ENCODE results near the gene DYNC1LI1. TPM values are rescaled to one million over a fixed set of nuclear protein-coding genes. Genes with fewer than 3 reads are reported as not detected.
"Not testable (repeated sequence)": the region's sequence is repeated elsewhere in the genome, so short reads cannot be mapped to it uniquely, and the experiment has no call there.

The DYNC1LI1 gene
- polyA plus RNA-seq, 1 experiment: 53.4 TPM

DNA sequence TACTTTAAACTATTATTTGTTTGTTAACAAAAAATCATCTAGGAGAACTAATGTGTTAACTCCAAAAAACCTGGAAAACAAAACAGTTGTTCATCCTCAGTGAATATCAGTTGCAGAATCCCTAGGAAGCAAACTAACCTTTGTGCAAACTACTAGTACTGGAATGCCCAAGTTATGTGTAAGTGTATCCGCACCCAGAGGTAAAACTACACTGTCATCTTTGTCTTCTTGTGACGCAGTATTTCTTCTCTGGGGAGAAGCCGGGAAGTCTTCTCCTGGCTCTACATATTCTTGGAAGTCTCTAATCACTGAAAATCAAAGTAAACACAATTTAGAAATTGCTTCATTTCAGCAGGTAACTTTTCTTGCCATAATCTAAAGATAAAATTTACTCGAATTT is 29.8 kb downstream of the DYNC1LI1 start:
- CTCF ChIA-PET: no interaction called here
- TF ChIP-seq CTCF (IDR thresholded peaks at IDR 0.05; ENCODE audit: low read depth, low read length): no peak

GRCh38 chr3:32532434-32532833 is 38.2 kb downstream of the DYNC1LI1 start:
- H3K27me3 ChIP-seq (ENCODE audit: control insufficient read depth, insufficient read depth, low read length): no peaks in the 10 kb centered on the region
- no peak overlapping the region for H3K4me3 ChIP-seq (ENCODE audit: low read depth, low read length)
- ChIA-PET POLR2A (no interaction called here), CTCF (interaction anchor here (0.5 to 1.7 kb wide), 7 partner anchors 11 to 862 kb away, joined by 3 to 8 read pairs (median 4); no protein-coding TSS in a partner anchor)
- H3K9me3 ChIP-seq (ENCODE audit: control insufficient read depth, insufficient read depth, low read length): no peaks in the 10 kb centered on the region
- no peak for TF ChIP-seq CTCF (IDR thresholded peaks at IDR 0.05; ENCODE audit: low read depth, low read length)
- DNase-seq (ENCODE audit: low read depth, low spot score): no peak
- no peak overlapping the region for H3K27ac ChIP-seq (ENCODE audit: low read depth, low read length)

More for the DNA sequence above, 29.8 kb downstream of the DYNC1LI1 start:
- Histone ChIP-seq H3K27me3 (ENCODE audit: control insufficient read depth, insufficient read depth, low read length) (no peaks in the 10 kb centered on the region), H3K27ac (ENCODE audit: low read depth, low read length) (no peak overlapping the region), H3K9me3 (ENCODE audit: control insufficient read depth, insufficient read depth, low read length) (no peaks in the 10 kb centered on the region), H3K4me3 (ENCODE audit: low read depth, low read length) (no peak overlapping the region)
- DNase-seq (ENCODE audit: low read depth, low spot score): no peak
- POLR2A ChIA-PET: no interaction called here

DNA sequence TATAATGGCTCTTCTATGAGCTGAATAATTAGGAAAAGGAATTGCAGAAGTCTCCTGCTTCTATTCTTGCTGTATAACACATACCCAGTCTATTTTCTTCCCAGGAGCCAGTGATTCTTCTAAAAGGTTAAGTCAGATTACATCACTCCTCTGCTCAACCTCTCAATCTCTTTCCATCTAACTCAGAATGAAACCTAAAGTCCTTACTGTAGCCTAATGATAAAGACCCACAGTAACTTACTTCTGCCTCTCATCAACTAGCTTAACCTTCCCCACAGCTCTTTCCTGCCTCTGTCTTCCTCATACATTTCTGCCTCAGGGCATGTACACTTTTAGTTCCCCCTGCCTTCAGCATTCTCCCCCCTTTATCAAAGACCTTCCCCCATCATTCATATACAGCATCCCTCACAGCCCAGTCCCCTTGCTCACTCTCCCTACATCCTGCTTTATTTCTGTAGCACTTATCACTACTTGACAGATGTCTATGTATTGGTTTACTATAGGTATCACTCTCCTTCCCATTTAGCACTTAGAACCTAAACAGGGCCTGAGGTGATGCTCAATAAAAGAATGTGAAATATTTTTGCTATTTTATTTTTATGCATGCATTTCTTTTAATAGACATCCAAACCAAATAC is 39.5 kb downstream of the DYNC1LI1 start:
- no peak for TF ChIP-seq CTCF (IDR thresholded peaks at IDR 0.05; ENCODE audit: low read depth, low read length)
- POLR2A ChIA-PET: interaction anchor here (0.7 kb wide), 1 partner anchor 9 kb away, joined by 3 read pairs; no protein-coding TSS in a partner anchor
- Histone ChIP-seq H3K27me3 (ENCODE audit: control insufficient read depth, insufficient read depth, low read length) (no peaks in the 10 kb centered on the region), H3K4me3 (ENCODE audit: low read depth, low read length) (no peak overlapping the region), H3K9me3 (ENCODE audit: control insufficient read depth, insufficient read depth, low read length) (no peaks in the 10 kb centered on the region), H3K27ac (ENCODE audit: low read depth, low read length) (no peak overlapping the region)
- CTCF ChIA-PET: interaction anchor here (1.0 to 2.1 kb wide), 3 partner anchors 21 to 134 kb away, joined by 3 to 8 read pairs (median 5); no protein-coding TSS in a partner anchor
- no peak for DNase-seq (ENCODE audit: low read depth, low spot score)

DNA sequence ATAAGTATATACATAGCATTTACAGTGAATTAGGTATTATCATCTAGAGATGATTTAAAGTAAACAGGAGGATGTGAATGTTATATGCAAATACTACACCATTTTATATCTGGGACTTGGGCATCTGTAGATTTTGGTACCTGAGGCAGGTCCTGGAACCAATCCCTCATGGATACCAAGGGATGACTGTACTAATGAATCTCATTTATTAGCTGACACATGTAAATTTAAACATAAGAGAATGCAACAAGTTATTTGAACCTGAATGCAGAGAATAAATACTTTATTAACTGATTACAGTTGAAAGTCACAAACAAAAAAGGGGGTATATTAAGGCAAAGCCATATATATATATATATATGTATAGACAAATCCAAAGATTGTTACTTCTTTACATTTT is 44.9 kb downstream of the DYNC1LI1 start:
- Histone ChIP-seq H3K4me3 (ENCODE audit: low read depth, low read length) (no peak overlapping the region), H3K27ac (ENCODE audit: low read depth, low read length) (no peak overlapping the region), H3K9me3 (ENCODE audit: control insufficient read depth, insufficient read depth, low read length) (no peaks in the 10 kb centered on the region), H3K27me3 (ENCODE audit: control insufficient read depth, insufficient read depth, low read length) (no peaks in the 10 kb centered on the region)
- CTCF ChIA-PET: interaction anchor here (0.7 to 1.6 kb wide), 2 partner anchors 16 to 19 kb away, joined by 3 to 8 read pairs; no protein-coding TSS in a partner anchor
- no peak for DNase-seq (ENCODE audit: low read depth, low spot score)
- POLR2A ChIA-PET: no interaction called here
- TF ChIP-seq CTCF (IDR thresholded peaks at IDR 0.05; ENCODE audit: low read depth, low read length): no peak

DNA sequence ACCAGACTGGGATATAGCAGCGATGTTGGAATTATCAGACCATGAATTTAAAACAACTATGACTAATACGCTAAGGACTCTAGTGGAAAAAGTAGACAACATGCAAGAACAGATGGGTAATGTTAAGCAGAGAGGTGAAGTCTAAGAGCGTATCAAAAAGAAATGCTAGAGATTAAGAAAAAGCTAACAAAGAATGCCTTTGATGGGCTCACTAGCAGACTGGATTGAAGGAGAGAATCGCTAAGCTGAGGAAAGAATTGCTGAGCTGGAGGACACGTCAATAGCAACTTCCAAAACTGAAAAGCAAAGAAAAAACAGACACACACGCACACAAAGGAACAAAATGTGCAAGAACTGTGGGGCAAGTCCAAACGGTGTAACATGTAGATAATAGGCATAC is 48.0 kb downstream of the DYNC1LI1 start:
- Histone ChIP-seq H3K27ac (ENCODE audit: low read depth, low read length) (no peak overlapping the region), H3K27me3 (ENCODE audit: control insufficient read depth, insufficient read depth, low read length) (no peaks in the 10 kb centered on the region), H3K9me3 (ENCODE audit: control insufficient read depth, insufficient read depth, low read length) (no peaks in the 10 kb centered on the region), H3K4me3 (ENCODE audit: low read depth, low read length) (no peak overlapping the region)
- CTCF ChIA-PET: interaction anchor here (1.1 to 2.8 kb wide), 2 partner anchors 13 kb away, joined by 6 to 11 read pairs; no protein-coding TSS in a partner anchor
- no peak for DNase-seq (ENCODE audit: low read depth, low spot score)
- TF ChIP-seq CTCF (IDR thresholded peaks at IDR 0.05; ENCODE audit: low read depth, low read length): no peak
- POLR2A ChIA-PET: interaction anchor here (1.0 kb wide), 1 partner anchor 8 kb away, joined by 3 read pairs; no protein-coding TSS in a partner anchor

DNA sequence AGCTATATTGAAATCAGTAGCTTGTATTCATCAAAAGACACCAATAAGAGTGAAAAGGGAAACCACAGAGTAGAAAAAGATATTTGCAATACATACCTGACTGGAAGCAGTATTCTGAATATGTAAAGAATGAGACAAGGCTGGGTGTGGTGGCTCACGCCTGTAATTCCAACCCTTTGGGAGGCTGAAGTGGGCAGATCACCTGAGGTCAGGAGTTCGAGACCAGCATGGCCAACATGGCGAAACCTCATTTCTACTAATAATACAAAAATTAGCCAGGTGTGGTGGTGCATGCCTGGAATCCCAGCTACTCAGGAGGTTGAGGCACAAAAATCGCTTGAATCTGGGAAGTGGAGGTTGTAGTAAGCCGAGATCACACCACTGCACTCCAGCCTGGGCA is 51.7 kb downstream of the DYNC1LI1 start:
- POLR2A ChIA-PET; DNase-seq (ENCODE audit: low read depth, low spot score); H3K4me3 ChIP-seq (ENCODE audit: low read depth, low read length); H3K9me3 ChIP-seq (ENCODE audit: control insufficient read depth, insufficient read depth, low read length); H3K27me3 ChIP-seq (ENCODE audit: control insufficient read depth, insufficient read depth, low read length); H3K27ac ChIP-seq (ENCODE audit: low read depth, low read length): not testable (repeated sequence)
- CTCF ChIA-PET: interaction anchor here (1.0 kb wide), 1 partner anchor 9 kb away, joined by 4 read pairs; no protein-coding TSS in a partner anchor

GRCh38 chr3:32516751-32517150 is 53.9 kb downstream of the DYNC1LI1 start:
- H3K27me3 ChIP-seq (ENCODE audit: control insufficient read depth, insufficient read depth, low read length); H3K4me3 ChIP-seq (ENCODE audit: low read depth, low read length); DNase-seq (ENCODE audit: low read depth, low spot score); CTCF ChIA-PET; H3K27ac ChIP-seq (ENCODE audit: low read depth, low read length); H3K9me3 ChIP-seq (ENCODE audit: control insufficient read depth, insufficient read depth, low read length); POLR2A ChIA-PET: not testable (repeated sequence)

All from AG04450 (cell line).